ENCODE results near the gene PITX3.

The PITX3 gene

DNA sequence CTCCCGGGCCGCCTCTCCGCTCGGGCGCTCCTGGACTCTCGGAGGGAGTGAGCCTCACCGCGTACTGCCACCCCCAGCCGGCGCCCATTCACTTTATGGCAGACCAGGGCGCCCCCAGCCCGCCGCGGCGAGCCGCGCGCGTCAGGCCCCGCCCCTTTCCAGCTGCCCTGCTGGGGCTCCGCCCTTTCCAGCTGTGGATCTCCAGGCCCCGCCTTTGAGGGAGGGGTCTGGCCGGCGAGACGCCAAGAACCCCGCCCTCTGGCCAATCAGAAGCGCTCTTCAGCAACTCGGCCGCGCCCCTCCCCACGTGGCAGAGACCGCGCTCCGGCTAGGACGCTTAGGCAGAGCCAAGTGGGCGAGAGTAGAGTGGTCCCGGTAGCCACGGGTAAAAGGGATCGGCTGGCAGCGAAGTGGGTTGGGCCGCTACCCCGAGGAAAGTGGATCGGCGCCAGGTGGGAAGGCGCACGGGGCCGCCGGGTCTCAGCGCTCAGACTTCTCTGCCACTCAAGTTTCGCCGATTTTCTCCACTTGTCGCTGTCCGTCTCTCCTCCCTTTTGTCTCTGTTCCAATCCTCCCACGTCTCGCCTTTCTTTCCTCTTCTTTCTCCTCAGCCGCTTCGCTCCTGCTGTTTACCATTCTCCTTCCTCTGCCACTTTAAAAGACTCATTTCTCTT is at the start of gene PITX3:
TSS of gene PITX3 (minus strand) at position 69 of the 674 bp plus-strand sequence. CDS start 9,432 bp downstream, outside the sequence.
- DNase-seq, result no peak

DNA sequence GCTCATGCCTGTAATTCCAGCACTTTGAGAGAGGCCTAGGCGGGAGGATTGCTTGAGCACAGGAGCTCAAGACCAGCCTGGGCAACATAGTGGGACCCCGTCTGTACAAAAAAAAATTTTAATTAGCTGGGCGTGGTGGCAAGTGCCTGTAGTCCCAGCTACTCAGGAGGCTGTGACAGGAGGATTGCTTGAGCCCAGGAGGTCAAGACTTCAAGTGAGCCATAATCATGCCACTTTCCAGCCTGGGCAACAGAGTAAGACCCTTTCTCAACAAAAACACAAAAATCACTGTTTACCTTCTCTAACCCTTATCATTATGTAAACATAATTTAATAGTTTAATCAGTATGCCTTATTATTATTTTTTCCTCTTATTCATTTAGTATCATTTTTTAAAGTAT is 48.5 kb upstream of the PITX3 start:
- DNase-seq, result no peak

DNA sequence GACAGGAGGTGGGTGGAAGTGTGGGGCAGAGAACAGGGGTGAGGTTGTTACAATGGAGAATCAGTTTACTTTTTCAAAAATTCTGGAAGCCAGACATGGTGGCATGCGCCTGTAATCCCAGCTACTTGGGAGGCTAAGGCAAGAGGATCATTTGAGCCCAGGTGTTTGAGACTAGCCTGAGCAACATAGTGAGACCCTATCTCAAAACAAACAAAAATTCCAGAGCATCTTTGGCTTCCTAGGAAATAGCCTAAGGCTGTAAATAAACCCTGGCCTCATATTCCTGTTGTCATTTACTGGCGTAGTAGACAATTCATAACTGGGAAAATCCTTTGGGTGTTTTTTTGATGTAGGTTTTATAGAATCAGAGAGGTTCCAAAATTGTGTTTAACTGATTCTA is 48.0 kb upstream of the PITX3 start:
- DNase-seq, result no peak

DNA sequence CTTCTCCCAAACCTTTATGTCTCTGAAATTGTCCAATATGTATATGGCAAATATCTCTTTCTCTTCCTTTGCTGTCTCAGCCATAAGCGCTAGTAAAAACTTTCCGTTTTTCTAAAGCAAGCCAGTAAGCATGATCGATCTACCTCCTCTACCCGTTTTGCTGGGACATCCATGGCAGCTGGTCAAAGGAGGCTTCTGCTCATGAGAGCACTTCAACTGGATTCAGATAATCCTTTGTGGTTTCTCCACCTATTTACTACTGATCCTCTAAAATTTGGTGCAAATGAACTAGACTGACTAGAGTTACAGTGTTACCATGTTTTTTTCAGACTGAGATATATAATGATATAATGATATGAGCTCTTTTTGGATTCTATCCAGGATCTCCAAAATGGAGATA is 46.7 kb upstream of the PITX3 start:
- DNase-seq, result no peak

DNA sequence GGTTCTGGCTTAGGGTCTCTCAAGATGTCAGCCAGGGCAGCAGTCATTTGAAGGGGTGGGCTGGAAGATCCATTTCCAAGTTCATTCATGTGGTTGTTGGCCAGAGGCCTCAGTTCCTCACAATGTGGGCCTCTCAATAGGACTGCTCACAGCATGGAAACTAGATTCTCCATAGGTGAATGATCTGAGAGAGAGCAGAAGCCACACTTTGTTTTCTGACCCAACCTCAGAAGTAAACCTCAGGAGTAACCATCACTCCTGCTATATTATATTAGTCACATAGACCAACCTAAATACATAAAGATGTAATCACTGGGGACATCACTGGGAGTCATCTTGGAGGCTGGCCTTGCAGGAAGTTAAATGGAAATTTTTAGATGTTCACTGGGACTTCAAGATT is 46.2 kb upstream of the PITX3 start:
- DNase-seq, result no peak

DNA sequence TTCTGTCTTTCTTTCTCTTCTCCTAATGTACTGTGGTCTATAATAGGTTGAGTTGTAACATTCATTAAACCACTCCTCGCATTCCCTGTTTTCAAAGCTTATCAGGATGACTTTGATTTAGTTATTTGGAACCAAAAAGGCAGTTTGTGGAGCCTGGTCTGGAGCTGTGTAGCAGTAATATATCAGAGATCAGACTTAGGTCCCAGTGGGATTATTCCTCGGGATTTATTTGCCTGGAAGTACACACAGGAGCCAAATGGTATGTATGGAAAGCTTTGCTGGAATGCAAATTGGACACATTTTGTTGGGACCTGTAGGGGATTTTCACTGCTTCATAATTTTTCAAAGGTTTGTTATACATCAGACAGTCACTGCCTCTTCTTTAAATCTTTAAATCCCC is 44.9 kb upstream of the PITX3 start:
- no peak for DNase-seq

DNA sequence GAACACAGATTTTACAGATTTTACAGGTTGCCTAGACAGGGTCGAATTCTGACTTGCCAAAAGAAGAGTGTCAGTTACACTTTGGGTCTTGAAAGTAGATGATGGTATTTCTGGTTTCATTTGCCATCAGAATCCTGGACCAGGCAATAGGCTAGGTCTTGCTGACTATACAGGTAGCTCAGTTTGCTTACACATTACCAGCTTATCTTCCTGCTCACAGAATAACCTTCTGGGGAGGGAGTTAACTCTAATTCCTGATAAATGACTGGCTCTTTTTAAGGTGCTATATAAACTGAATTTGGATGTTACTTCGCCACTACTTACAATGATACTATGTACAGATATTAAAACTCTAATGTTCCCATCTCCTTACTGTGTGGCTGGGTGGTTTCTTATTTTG is 43.8 kb upstream of the PITX3 start:
- no peak for DNase-seq

DNA sequence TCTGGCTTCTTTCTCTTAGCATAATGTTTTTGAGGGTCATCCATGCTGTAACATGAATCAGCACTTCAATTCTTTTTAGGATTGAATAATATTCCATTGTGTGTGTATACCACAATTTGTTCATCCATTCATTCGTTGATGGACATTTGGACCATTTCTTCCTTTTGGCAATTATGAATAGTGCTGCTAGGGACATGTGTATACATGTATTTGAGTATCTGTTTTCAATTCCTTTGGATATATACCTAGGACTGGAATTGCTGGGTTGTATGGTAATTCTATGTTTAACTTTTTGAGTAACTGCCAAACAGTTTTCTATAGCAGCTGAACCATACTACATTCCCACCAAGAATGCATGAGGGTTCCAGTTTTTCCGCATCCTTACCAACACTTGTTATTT is 43.2 kb upstream of the PITX3 start:
- DNase-seq, result no peak

DNA sequence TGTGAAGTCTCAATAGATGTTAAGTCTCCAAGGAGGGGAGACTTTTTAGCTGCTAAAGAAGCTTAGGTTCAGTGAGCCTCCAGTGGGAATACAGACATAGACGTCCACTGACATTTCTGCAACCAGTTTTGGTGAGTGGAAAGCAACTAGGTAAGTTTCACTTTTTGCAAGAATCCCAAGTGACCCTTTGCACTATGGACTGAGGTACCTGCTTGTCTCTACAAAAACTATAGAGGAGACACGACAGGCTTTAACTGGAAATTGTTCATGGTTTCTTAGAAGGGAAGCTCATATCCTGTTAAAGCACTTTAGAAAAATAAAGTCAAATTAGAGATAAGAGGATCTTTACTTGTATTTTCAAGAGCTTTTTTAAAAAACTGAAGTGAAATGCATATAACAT is 42.6 kb upstream of the PITX3 start:
- no peak for DNase-seq

DNA sequence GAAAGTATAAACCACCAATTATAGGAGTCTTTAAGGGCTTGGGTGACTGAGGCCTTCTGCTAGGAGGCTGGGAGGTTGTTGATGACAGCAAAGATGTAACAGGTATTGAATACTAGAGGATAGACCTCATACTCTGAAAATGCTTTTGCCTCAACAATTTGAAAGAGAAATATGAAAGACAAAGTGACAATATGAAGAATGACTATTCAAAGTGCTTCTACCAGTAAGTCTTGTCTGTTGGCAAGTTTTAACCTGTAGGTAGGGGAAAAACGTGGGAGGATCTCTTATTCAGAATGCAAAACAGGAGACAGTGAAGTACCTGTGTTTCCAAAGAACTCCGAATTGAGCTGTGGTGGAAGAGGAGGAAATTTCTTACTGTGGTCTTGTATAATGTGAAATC is 42.2 kb upstream of the PITX3 start:
- DNase-seq, result no peak

DNA sequence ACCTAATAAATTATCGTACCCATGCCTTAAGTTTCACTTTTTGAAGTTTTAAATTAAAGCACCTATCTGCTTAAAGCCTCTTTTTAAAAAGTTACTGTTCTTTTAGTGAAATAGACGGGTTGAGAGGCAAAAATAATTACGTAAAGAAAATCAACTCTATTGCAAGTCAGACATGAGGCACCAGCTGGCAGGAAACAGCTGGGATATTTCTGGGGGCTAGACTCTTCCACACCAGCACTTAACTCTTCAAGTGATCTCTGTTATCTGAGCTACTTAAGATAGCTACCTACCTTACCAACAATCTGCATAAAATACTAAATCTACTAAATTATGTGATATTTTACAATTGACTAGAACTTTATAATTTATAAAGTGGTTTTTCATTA is 39.8 kb upstream of the PITX3 start:
- DNase-seq, result no peak

DNA sequence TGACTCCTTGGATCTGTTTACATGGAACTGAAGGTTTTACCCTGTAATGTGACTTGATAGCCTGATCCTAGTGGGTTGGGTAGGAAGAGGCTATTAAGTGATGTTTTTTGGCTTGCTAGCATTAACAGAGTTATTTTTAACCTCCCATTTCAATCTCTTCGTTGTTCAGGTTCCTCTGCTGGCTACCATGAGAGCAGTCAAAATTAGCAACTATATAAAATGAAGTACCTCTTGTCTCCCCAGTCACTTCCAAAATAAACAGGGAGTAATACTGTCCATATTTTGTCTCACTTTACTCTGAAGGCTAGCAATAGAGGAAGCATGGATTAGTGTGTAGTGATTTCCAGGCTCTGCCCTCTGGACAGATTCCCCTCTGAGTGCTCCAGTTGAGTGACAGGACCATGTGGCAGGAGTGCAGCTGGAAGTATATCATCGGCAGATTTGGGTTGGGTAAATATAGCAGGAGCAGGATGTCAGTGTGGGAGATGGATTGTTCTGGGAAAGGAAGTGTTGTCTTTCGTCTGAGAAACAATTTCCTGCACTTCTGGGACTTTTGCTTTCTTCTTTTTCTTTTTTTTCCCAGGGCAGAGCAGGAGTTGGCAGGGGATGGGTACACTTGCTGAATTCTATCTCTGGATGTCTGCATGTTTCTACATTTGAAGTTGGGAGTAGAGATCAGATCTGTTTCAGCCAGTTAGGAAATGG is 39.2 kb upstream of the PITX3 start:
- peak in 1 of 2 experiments; percentile 6 for DNase-seq

DNA sequence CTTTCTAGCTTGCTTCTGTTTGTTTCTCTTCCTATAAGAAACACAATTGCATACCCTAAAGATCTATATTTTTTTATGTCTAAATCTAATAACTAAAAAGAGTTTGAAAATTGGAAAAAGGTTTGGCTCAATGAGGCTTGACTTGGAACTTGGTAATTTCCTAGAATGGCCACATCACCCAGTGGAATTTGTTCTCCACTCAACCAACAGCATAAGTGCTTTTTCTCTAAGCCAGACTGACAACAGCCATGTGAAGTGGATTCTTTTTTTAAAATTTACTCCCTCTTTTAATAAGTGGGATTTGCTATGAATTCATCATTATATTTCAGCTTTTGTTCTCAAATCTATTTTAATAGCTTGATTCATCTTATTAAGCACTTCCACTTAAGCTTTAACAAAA is 37.8 kb upstream of the PITX3 start:
- no peak for DNase-seq

DNA sequence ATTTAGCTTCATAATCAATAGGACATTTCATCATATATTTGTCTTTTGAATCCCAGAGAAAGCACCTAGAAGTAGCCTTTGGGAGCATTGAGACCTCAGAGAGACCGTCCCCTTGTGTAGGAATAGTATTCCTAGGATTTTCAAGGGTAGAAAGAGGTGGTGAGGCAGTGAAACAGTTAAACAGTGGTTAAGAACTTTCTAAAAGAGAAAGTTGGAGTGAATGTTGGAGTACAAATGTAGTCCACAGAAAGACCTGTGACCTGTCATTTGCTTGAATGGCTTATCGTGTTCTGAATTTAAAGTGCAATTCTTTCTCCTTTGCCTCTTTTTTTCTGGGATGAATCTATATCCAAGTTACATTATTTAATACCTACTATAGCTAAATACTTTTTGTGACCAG is 34.0 kb upstream of the PITX3 start:
- no peak for DNase-seq

DNA sequence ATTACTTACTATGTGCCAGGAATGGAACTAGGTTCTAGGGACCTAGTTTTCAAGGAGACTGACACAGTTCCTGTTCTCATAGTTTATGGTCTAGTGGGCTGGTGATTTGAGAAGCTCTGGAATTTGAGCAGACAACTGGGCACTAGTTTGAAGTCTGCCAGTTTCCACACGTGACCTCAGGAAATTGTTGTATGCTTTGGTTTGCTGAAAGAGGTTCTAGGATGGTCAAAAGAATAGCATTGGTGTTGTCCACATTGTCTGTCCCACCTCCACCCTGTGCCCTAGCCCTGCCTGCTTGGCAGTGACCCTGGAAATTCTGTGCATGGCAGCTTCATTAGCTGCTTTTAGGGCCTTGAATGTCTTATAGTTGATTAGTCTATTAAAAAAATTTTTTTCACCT is 32.8 kb upstream of the PITX3 start:
- DNase-seq, result no peak

DNA sequence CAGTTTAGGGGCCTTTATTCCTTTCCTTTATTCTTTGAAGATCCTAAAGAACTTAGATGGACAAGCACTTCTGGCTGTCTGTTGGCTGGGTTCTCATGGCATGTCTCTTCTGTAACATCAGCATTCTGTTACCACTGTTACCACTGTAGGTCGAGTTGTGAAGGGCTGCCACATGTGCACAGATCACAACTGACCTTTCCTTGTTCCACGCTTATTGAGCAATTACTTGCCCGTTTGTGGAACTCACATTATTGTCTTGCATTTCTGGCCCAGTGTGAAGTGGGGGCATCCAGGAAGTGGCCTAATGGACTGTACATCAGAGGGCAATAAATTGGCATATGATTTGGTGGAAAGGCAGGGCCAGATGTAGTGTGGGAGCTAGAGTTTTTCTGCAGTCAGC is 27.7 kb upstream of the PITX3 start:
- DNase-seq, result no peak

DNA sequence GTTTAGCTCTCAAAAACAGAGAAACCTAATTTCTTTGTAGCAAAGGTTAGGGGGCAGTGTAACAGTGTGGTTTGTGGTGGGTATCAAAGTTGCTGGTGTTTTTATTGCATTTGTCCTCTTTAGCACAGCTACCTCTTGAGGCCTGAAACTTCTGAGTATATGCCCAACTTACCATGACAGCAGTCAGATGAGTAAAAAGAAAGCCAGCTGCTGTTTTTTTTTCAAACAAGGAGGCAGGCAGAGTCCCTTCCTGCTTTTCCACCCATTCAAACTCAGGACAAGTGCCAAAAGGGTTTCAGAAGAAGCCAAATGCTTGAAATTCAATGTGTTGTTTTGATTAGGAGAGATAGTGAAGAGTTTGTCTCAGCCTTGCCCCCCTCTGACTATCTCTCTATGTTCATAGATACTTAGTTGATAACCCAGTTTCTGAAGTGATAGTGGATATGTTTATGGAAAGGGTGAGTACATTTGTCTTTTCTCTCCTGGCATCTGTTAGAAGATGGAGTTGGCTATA is 27.1 kb upstream of the PITX3 start:
- no peak for DNase-seq

DNA sequence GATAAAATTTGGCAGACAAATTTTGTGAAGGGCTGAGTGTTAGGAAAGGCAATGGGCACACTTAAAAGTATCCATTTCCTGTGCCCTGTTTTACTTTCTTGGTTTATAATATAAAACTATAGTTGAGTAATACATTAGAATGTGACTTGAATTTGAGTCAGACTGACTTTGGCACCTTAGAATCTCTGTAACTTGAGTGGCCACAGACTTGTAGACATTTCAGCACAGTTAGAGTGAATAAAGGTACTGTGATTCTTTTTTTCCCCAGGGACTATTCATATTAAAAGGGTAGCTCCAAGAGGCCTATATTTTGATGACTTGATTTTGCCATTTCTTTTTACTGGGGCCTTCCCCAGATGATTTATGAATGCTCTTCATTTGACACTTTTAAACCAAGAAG is 26.4 kb upstream of the PITX3 start:
- no peak for DNase-seq

DNA sequence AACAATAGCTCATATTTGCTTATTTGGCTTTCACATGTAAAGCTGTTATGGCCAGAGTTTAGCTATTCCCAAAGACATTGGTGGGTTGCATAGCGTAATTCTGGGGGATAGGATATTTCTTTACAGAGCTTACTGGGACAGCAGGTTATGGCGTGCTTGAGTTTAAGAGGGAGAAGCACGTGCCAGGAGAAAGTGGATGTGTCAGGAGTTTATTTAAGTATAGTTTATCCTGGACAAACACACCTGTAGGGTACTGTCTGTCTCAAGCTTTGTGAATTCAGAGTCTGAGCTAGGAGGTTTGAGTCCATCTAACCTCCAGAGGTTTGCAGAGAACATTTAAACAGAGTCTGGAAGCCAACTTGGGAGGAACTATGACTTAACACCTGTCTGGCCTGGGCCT is 25.4 kb upstream of the PITX3 start:
- no peak for DNase-seq

DNA sequence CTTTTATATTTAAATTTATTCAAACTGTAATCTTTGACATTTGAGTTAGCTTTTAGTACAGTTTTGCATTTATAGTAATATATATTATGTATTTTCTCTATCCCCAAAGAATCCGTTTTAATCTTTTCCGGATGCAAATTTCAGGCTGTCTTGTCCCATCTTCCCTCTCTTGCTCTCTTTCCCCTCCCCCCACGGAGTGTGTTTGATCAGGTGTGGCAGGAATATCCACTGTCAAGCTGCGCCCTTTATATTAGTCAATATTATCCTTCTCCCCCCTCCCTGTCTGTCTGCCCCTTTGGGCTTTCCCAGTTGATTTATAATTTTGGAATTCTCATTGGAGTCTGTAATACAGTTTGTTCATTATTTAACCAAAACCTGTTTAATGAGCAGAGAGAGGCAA is 23.1 kb upstream of the PITX3 start:
- DNase-seq, result no peak

DNA sequence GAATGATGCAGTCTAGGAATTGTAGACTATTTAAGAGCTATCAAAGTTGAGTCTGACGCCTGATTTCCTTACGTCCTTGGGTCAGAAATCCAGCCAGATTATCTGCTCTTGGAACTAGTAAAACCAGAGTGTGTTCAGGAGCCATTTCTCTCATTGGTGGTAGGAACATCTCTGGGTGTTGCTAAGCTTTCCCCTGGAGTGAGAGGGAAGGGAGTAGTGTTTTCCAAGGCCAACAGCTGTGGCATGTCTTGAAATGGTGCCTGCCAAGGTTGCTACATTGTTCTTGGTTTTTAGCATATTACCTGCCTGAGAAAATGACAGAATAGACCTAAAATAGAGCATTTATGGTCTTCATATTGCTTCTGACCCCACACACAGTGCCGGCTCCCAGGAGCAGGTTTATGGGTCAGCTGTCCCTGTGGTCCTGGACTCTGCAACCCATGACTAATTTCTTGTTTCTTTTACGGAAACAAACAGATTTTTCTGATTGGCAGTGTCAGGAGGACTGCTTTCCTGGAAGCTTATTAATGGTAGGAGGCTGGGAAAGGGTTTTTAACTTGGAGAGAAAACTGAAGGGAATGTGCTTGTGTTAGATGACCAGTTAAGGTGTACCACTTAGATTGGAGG is 21.5 kb upstream of the PITX3 start:
- DNase-seq, result no peak

DNA sequence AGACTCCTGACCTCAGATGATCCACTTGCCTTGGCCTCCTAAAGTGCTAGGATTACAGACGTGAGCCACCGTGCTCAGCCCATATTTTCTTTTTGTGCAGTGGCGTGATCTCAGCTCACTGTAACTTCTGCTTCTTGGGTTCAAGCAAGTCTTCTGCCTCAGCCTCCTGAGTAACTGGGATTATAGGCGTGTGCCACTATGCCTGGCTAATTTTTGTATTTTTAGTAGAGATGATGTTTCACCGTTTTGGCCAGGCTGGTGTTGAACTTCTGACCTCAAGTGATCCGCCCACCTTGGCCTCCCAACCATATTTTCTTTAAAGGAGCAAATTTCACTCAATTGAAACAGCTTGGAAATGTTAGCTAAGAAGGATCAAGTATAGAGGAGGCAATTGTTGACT is 20.5 kb upstream of the PITX3 start:
- no peak for DNase-seq

DNA sequence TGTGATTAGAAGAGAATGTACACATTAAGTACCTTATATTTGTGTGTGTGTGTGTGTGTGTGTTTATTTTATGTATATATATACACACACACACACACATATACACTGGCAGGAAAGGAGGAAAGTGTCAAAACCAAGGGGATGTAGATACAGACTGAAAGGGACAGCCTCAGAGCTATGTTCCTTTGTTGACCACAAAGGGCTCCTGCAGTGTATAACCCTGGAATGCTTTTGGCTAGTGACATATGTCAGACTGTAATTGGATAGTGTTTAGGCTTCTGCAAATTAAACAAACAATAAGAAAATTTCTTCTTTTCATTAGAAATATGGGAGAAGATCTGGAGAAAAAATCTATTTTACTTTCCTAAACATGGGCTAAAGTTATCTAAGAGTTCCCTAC is 19.9 kb upstream of the PITX3 start:
- DNase-seq, result no peak

DNA sequence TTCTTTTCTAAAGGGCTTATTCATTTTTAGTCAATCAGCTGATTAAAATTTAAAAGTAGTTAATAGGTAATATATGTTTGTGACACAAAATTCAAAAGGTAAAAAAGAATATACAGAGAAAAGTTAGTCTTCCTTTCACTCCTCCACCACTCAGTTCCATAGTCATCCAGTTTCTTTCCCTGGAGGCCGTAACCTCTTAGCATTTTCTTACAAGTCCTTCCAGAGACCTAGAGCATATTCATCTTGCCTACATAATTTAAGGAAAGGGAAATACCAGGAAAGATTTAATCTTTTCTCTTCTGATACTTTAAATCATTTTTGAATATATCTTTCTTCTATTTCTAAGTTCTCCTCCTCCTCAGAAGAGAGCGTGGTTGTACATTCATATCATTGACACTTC is 14.1 kb upstream of the PITX3 start:
- no peak for DNase-seq
